WTC11 (cell line): ENCODE measurements around the gene MAPRE2. TPM values are rescaled to one million over a fixed set of nuclear protein-coding genes. Genes with fewer than 3 reads are reported as not detected.

Experiments
- ATAC-seq: fragments of 200-7000 bp; cut with Tn5 transposase; 2 replicates; pipeline ENCODE4 v1.10.0; 2021; ENCODE audit warnings: mild to moderate bottlenecking, moderate library complexity
- CTCF ChIA-PET: fragments of 300-600 bp; sonication (Branson Sonifier 250); formaldehyde crosslinking; loops from one replicate; lab custom pipeline; 2021; ENCODE audit warnings: antibody characterized with exemption; lab: Charles Lee
- POLR2A ChIA-PET: fragments of 350-600 bp; sonication (Branson Sonifier 250); formaldehyde crosslinking; loops from one replicate; lab custom pipeline; 2021; ENCODE audit warnings: antibody characterized with exemption; lab: Charles Lee
- DNase-seq: peaks from one replicate; pipeline ENCODE4 v3.0.0; 2021; ENCODE audit warnings: low spot score
- H3K27ac Mint-ChIP-seq: 2 replicates; pipeline ENCODE4 v1.8.0; 2021; ENCODE audit warnings: mixed read lengths
- H3K27me3 Mint-ChIP-seq: 2 replicates; pipeline ENCODE4 v1.8.0; 2021; ENCODE audit warnings: low read depth, mild to moderate bottlenecking, moderate library complexity, mixed read lengths
- H3K36me3 Mint-ChIP-seq: 2 replicates; pipeline ENCODE4 v1.8.0; 2021; ENCODE audit warnings: mixed read lengths
- H3K4me1 Mint-ChIP-seq: 2 replicates; pipeline ENCODE4 v1.8.0; 2022; ENCODE audit warnings: mixed read lengths
- H3K4me3 Mint-ChIP-seq: 2 replicates; pipeline ENCODE4 v1.8.0; 2021; ENCODE audit warnings: mild to moderate bottlenecking, moderate library complexity, mixed read lengths
- H3K9me3 Mint-ChIP-seq: 2 replicates; pipeline ENCODE4 v1.8.0; 2021; ENCODE audit warnings: mixed read lengths
- ATF1 ChIP-seq: sonication (generic); formaldehyde crosslinking; IDR thresholded peaks from 2 replicates; pipeline ENCODE4 v1.8.1; 2023; ENCODE audit warnings: mild to moderate bottlenecking, moderate library complexity, missing genetic modification reagents
- ATF6 ChIP-seq: sonication (generic); formaldehyde crosslinking; IDR thresholded peaks from 2 replicates; pipeline ENCODE4 v1.8.1; 2023; ENCODE audit warnings: mild to moderate bottlenecking, missing genetic modification reagents
- CREB1 ChIP-seq: sonication (generic); formaldehyde crosslinking; IDR thresholded peaks from 2 replicates; pipeline ENCODE4 v1.8.0; 2023; ENCODE audit warnings: mild to moderate bottlenecking, missing genetic modification reagents
- FOXJ3 ChIP-seq: sonication (generic); formaldehyde crosslinking; IDR thresholded peaks from 2 replicates; pipeline ENCODE4 v1.9.0; 2021; ENCODE audit warnings: missing genetic modification reagents, mild to moderate bottlenecking, borderline replicate concordance
- HMGA2 ChIP-seq: fragments of 250-450 bp; sonication (Bioruptor Pico); IDR thresholded peaks from 2 replicates; pipeline ENCODE4 v1.4.0; 2021; ENCODE audit warnings: mild to moderate bottlenecking, moderate library complexity
- JAZF1 ChIP-seq: fragments of 250-450 bp; sonication (Bioruptor Pico); IDR thresholded peaks from 2 replicates; pipeline ENCODE4 v1.9.0; 2021; ENCODE audit warnings: moderate library complexity, mild to moderate bottlenecking, inconsistent platforms
- NFYB ChIP-seq: sonication (generic); formaldehyde crosslinking; conservative IDR thresholded peaks from 2 replicates; pipeline ENCODE4 v1.8.0; 2022; ENCODE audit warnings: low read depth, missing genetic modification reagents
- NR2C2 ChIP-seq: sonication (generic); formaldehyde crosslinking; IDR thresholded peaks from 2 replicates; pipeline ENCODE4 v1.8.0; 2022; ENCODE audit warnings: mild to moderate bottlenecking, missing genetic modification reagents
- SMAD3 ChIP-seq: sonication (generic); formaldehyde crosslinking; IDR thresholded peaks from 2 replicates; pipeline ENCODE4 v1.8.0; 2022; ENCODE audit warnings: missing genetic modification reagents, mild to moderate bottlenecking, borderline replicate concordance
- SMAD4 ChIP-seq: sonication (generic); formaldehyde crosslinking; IDR thresholded peaks from 2 replicates; pipeline ENCODE4 v1.8.0; 2022; ENCODE audit warnings: mild to moderate bottlenecking, missing genetic modification reagents
- SP1 ChIP-seq: sonication (generic); formaldehyde crosslinking; conservative IDR thresholded peaks from 2 replicates; pipeline ENCODE4 v1.8.1; 2022; ENCODE audit warnings: missing genetic modification reagents
- USF1 ChIP-seq: sonication (generic); formaldehyde crosslinking; IDR thresholded peaks from 2 replicates; pipeline ENCODE4 v1.8.0; 2022; ENCODE audit warnings: mild to moderate bottlenecking, missing genetic modification reagents
- USF2 ChIP-seq: sonication (generic); formaldehyde crosslinking; IDR thresholded peaks from 2 replicates; pipeline ENCODE4 v1.8.1; 2023; ENCODE audit warnings: mild to moderate bottlenecking, missing genetic modification reagents, moderate library complexity
- ZNF138 ChIP-seq: sonication (generic); formaldehyde crosslinking; conservative IDR thresholded peaks from 2 replicates; pipeline ENCODE4 v1.8.1; 2022; ENCODE audit warnings: mild to moderate bottlenecking, moderate library complexity, missing genetic modification reagents
- ZNF281 ChIP-seq: sonication (generic); formaldehyde crosslinking; IDR thresholded peaks from 2 replicates; pipeline ENCODE4 v1.8.0; 2023; ENCODE audit warnings: mild to moderate bottlenecking, missing genetic modification reagents
- ZNF396 ChIP-seq: fragments of 250-450 bp; sonication (Bioruptor Pico); IDR thresholded peaks from 2 replicates; pipeline ENCODE4 v1.8.0; 2021; ENCODE audit warnings: mild to moderate bottlenecking, moderate library complexity, borderline replicate concordance
- ZNF416 ChIP-seq: fragments of 250-450 bp; sonication (Bioruptor Pico); IDR thresholded peaks from 2 replicates; pipeline ENCODE4 v1.9.0; 2021; ENCODE audit warnings: mild to moderate bottlenecking, inconsistent platforms
- ZNF423 ChIP-seq: fragments of 250-450 bp; sonication (Bioruptor Pico); IDR thresholded peaks from 2 replicates; pipeline ENCODE4 v2.1.2; 2022; ENCODE audit warnings: mild to moderate bottlenecking, moderate library complexity
- total RNA-seq: library from RNA; stranded (reverse); gene quantifications from 3 replicates; pipeline ENCODE4 v1.2.3, GENCODE V29; 2021
- TF ChIP-seq, protein P1 (sequence below): fragments of 200-600 bp; IDR thresholded peaks from 2 replicates; pipeline ENCODE4 v1.8.0; 2022; ENCODE audit warnings: antibody characterized with exemption
- TF ChIP-seq, protein P2 (sequence below): sonication (generic); formaldehyde crosslinking; IDR thresholded peaks from 2 replicates; pipeline ENCODE4 v1.8.1; 2022; ENCODE audit warnings: mild to moderate bottlenecking, moderate library complexity, missing genetic modification reagents

Gene MAPRE2
- total RNA-seq, 1 experiment from 2014 or later = 20.4 TPM

- TF ChIP-seq SMAD3 (CRISPR knock-in tag) = no peak
- no peak for TF ChIP-seq SMAD4
- TF ChIP-seq ZNF396 (CRISPR knock-in tag) = no peak
- TF ChIP-seq USF1 (CRISPR knock-in tag) = no peak
- no peak for TF ChIP-seq USF2
These were observed 36.7 kb downstream of the MAPRE2 start (continued) for GRCh38 chr18:35077937-35078336.

DNA sequence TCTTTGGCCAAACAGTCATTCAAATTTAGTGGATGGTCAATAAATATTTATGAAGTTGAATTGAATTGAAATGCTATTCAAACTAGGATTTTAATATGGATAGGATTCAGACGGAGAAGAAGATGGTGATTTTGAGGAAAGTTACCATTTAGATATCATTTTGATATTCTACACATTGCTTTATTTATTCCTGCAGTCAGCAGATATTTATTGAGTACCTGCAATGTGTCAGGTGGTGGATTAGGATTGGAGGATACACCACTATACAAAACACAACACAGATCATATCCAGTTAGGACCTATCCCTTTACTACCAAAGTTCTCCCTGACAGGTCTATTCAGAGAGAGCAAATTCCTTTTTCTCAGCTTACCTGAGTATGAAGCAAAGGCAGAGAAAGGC lies 38.8 kb downstream of the MAPRE2 start:
- no peak overlapping the region for H3K4me3 Mint-ChIP-seq
- H3K27ac Mint-ChIP-seq = no peak overlapping the region
- no peaks in the 10 kb centered on the region for H3K9me3 Mint-ChIP-seq
- ChIA-PET CTCF (no interaction called here), POLR2A (no interaction called here)
- no peak for DNase-seq
- no peak for TF ChIP-seq FOXJ3 (CRISPR knock-in tag)
- TF ChIP-seq, protein P1, sequence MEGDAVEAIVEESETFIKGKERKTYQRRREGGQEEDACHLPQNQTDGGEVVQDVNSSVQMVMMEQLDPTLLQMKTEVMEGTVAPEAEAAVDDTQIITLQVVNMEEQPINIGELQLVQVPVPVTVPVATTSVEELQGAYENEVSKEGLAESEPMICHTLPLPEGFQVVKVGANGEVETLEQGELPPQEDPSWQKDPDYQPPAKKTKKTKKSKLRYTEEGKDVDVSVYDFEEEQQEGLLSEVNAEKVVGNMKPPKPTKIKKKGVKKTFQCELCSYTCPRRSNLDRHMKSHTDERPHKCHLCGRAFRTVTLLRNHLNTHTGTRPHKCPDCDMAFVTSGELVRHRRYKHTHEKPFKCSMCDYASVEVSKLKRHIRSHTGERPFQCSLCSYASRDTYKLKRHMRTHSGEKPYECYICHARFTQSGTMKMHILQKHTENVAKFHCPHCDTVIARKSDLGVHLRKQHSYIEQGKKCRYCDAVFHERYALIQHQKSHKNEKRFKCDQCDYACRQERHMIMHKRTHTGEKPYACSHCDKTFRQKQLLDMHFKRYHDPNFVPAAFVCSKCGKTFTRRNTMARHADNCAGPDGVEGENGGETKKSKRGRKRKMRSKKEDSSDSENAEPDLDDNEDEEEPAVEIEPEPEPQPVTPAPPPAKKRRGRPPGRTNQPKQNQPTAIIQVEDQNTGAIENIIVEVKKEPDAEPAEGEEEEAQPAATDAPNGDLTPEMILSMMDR = no peak
- no peak for TF ChIP-seq SP1
- no peak for TF ChIP-seq SMAD4
- TF ChIP-seq ZNF281 = no peak
- TF ChIP-seq ZNF416 (CRISPR knock-in tag) = no peak
- no peak for TF ChIP-seq JAZF1 (CRISPR knock-in tag)
- no peak for TF ChIP-seq HMGA2 (CRISPR knock-in tag)
- TF ChIP-seq, protein P2, sequence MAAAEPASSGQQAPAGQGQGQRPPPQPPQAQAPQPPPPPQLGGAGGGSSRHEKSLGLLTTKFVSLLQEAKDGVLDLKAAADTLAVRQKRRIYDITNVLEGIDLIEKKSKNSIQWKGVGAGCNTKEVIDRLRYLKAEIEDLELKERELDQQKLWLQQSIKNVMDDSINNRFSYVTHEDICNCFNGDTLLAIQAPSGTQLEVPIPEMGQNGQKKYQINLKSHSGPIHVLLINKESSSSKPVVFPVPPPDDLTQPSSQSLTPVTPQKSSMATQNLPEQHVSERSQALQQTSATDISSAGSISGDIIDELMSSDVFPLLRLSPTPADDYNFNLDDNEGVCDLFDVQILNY (CRISPR knock-in tag) = no peak
- TF ChIP-seq CREB1 (CRISPR knock-in tag) = no peak
- TF ChIP-seq ZNF138 (CRISPR knock-in tag) = no peak
- TF ChIP-seq ZNF423 (CRISPR knock-in tag) = no peak
- H3K27me3 Mint-ChIP-seq = no peaks in the 10 kb centered on the region
- H3K4me1 Mint-ChIP-seq = peaks cover 13% of the 10 kb centered on the region
- no peak for ATAC-seq
- H3K36me3 Mint-ChIP-seq = no peaks in the 10 kb centered on the region

- ATAC-seq (no peak), DNase-seq (no peak)
- H3K27ac Mint-ChIP-seq = no peak overlapping the region
- ChIA-PET CTCF (no interaction called here), POLR2A (no interaction called here)
- H3K4me3 Mint-ChIP-seq = no peak overlapping the region
- H3K36me3 Mint-ChIP-seq = no peaks in the 10 kb centered on the region
- no peaks in the 10 kb centered on the region for H3K4me1 Mint-ChIP-seq
- H3K9me3 Mint-ChIP-seq = no peaks in the 10 kb centered on the region
- H3K27me3 Mint-ChIP-seq = no peaks in the 10 kb centered on the region
- TF ChIP-seq ATF6 (CRISPR knock-in tag) = no peak
- no peak for TF ChIP-seq SMAD3 (CRISPR knock-in tag)
- no peak for TF ChIP-seq HMGA2 (CRISPR knock-in tag)
- no peak for TF ChIP-seq NR2C2 (CRISPR knock-in tag)
- no peak for TF ChIP-seq ATF1 (CRISPR knock-in tag)
- no peak for TF ChIP-seq NFYB
These were observed 42.0 kb downstream of the MAPRE2 start for GRCh38 chr18:35083174-35083712.
